HepG2 (cell line): ENCODE results near the gene CTNNA3. TPM values are rescaled to one million over a fixed set of nuclear protein-coding genes. Genes with fewer than 3 reads are reported as not detected.

ENCODE experiments used
- ATAC-seq: fragments of 200-7000 bp; cut with Tn5 transposase; 3 replicates; pipeline ENCODE4 v1.9.1; 2020; ENCODE audit warnings: mild to moderate bottlenecking, moderate library complexity
- BruUV-seq: library from RNA; stranded (reverse); fragments of 400-500 nt; replicated peaks from 2 replicates; lab custom pipeline; 2021; lab: Mats Ljungman, UMichigan
- CTCF ChIA-PET: fragments of 300-600 bp; formaldehyde crosslinking; extraction: SDS; loops from one replicate; lab custom pipeline; 2021; ENCODE audit warnings: low total read pairs, inconsistent platforms, low intra/inter-chr PET ratio; lab: Yijun Ruan, JAX
- POLR2A ChIA-PET: fragments of 350-600 bp; sonication (Branson Sonifier 250); formaldehyde crosslinking; loops from one replicate; lab custom pipeline; 2020; ENCODE audit warnings: antibody characterized with exemption, inconsistent platforms; lab: Yijun Ruan, JAX
- DNase-seq: peaks from one replicate; pipeline ENCODE4 v3.0.0-alpha.2; 2015; ENCODE audit warnings: low spot score
- FAIRE-seq: peaks from 3 replicates; lab custom pipeline; 2011; peaks lifted over from hg19 to GRCh38; lab: Jason Lieb, UNC
- H2AFZ ChIP-seq: one replicate; pipeline ENCODE4 v1.6.1; 2011; ENCODE audit warnings: low read length, inconsistent platforms
- H3K27ac ChIP-seq: fragments of 300-600 bp; 3 replicates; pipeline ENCODE4 v1.8.0; 2011; ENCODE audit warnings: mixed run types, mild to moderate bottlenecking, mixed read lengths, low read length, inconsistent platforms; ENCODE audit not compliant: insufficient read depth; ENCODE audit errors: extremely low read length
- H3K27me3 ChIP-seq, 2 experiments: fragments of 200-600 bp in 1 of 2; 2 replicates in 1 of 2; 3 replicates in 1 of 2; pipeline versions ENCODE4 v1.6.0 to v1.8.0; 2011; ENCODE audit warnings: low read length in 2 of 2, mild to moderate bottlenecking in 2 of 2, moderate library complexity in 2 of 2, inconsistent platforms in 1 of 2; ENCODE audit not compliant: insufficient read depth in 2 of 2, control insufficient read depth in 1 of 2
- H3K36me3 ChIP-seq, 2 experiments: fragments of 200-600 bp in 1 of 2; replicated peaks in 1 of 2; 2 replicates in 1 of 2; 3 replicates in 1 of 2; pipeline versions ENCODE4 v1.5.1 to v1.8.0; 2011; ENCODE audit warnings: low read length in 2 of 2, inconsistent platforms in 1 of 2; ENCODE audit not compliant: insufficient read depth in 2 of 2, control insufficient read depth in 1 of 2
- H3K4me1 ChIP-seq: 2 replicates; pipeline ENCODE4 v1.5.1; 2012; ENCODE audit warnings: low read length, inconsistent platforms; ENCODE audit not compliant: insufficient read depth
- H3K4me2 ChIP-seq: 2 replicates; pipeline ENCODE4 v1.6.0; 2011; ENCODE audit warnings: low read depth, low read length, inconsistent platforms
- H3K4me3 ChIP-seq, 3 experiments: fragments of 200-600 bp in 1 of 3; sonication (generic), shearing (Covaris generic) in 1 of 3; replicated peaks in 1 of 3; 2 replicates each; pipeline ENCODE4 v1.5.1; 2011 to 2016; ENCODE audit warnings: low read length in 3 of 3, inconsistent platforms in 2 of 3, low read depth in 2 of 3, mild to moderate bottlenecking in 2 of 3, control low read depth in 1 of 3, mixed read lengths in 1 of 3; ENCODE audit not compliant: insufficient read depth in 1 of 3
- H3K79me2 ChIP-seq: one replicate; pipeline ENCODE4 v1.6.1; 2011; ENCODE audit warnings: low read length, inconsistent platforms; ENCODE audit not compliant: insufficient read depth
- H3K9ac ChIP-seq: 2 replicates; pipeline ENCODE4 v1.6.0; 2011; ENCODE audit warnings: mild to moderate bottlenecking, low read depth, low read length, inconsistent platforms; ENCODE audit not compliant: insufficient read depth
- H3K9me3 ChIP-seq: 2 replicates; pipeline ENCODE4 v1.5.1; 2012; ENCODE audit warnings: mild to moderate bottlenecking, low read length
- H4K20me1 ChIP-seq: 2 replicates; pipeline ENCODE4 v1.6.0; 2011; ENCODE audit warnings: inconsistent platforms, mild to moderate bottlenecking, low read length, moderate library complexity; ENCODE audit not compliant: insufficient read depth
- GFI1 ChIP-seq: sonication (generic); formaldehyde crosslinking; IDR thresholded peaks from 2 replicates; pipeline ENCODE4 v1.5.0; 2020; ENCODE audit warnings: missing genetic modification reagents, mild to moderate bottlenecking, borderline replicate concordance
- HCFC1 ChIP-seq: fragments of 150-350 bp; IDR thresholded peaks from 2 replicates; pipeline ENCODE4 v1.6.1; 2014; ENCODE audit warnings: low read depth, low read length
- KDM2A ChIP-seq: sonication (generic); formaldehyde crosslinking; IDR thresholded peaks from 2 replicates; pipeline ENCODE4 v1.4.0; 2020; ENCODE audit warnings: low read depth, missing genetic modification reagents, borderline replicate concordance
- KLF15 ChIP-seq: sonication (generic); formaldehyde crosslinking; IDR thresholded peaks from 2 replicates; pipeline ENCODE4 v1.8.1; 2023; ENCODE audit warnings: borderline replicate concordance, mild to moderate bottlenecking, inconsistent platforms, missing genetic modification reagents, mixed read lengths
- KLF9 ChIP-seq: IDR thresholded peaks from 2 replicates; pipeline ENCODE4 v1.6.1; 2016; ENCODE audit warnings: low read depth
- NFYB ChIP-seq: sonication (generic); formaldehyde crosslinking; IDR thresholded peaks from 2 replicates; pipeline ENCODE4 v1.4.0; 2020; ENCODE audit warnings: missing genetic modification reagents
- NR3C1 ChIP-seq: sonication (generic); formaldehyde crosslinking; IDR thresholded peaks from 2 replicates; pipeline ENCODE4 v1.4.0; 2020; ENCODE audit warnings: missing genetic modification reagents
- RAD51 ChIP-seq: fragments of 450-650 bp; IDR thresholded peaks from 2 replicates; pipeline ENCODE4 v1.6.1; 2016; ENCODE audit warnings: borderline replicate concordance
- SALL2 ChIP-seq: sonication (generic); formaldehyde crosslinking; IDR thresholded peaks from 2 replicates; pipeline ENCODE4 v1.8.1; 2023; ENCODE audit warnings: mild to moderate bottlenecking, missing genetic modification reagents, inconsistent platforms
- SMAD9 ChIP-seq: sonication (generic); formaldehyde crosslinking; IDR thresholded peaks from 2 replicates; pipeline ENCODE4 v1.5.1; 2020; ENCODE audit warnings: mild to moderate bottlenecking, missing genetic modification reagents
- SYNCRIP ChIP-seq: fragments of 200-400 bp; formaldehyde crosslinking; IDR thresholded peaks from 2 replicates; pipeline ENCODE4 v1.6.1; 2018; ENCODE audit warnings: mild to moderate bottlenecking, low read depth, low read length; ENCODE audit not compliant: insufficient read depth
- ZNF136 ChIP-seq: sonication (generic); formaldehyde crosslinking; IDR thresholded peaks from 2 replicates; pipeline ENCODE4 v1.8.1; 2022; ENCODE audit warnings: low read depth, mild to moderate bottlenecking, moderate library complexity, missing genetic modification reagents
- ZNF570 ChIP-seq: sonication (generic); formaldehyde crosslinking; IDR thresholded peaks from 2 replicates; pipeline ENCODE4 v1.4.0; 2020; ENCODE audit warnings: mild to moderate bottlenecking, missing genetic modification reagents, borderline replicate concordance
- ZNF709 ChIP-seq: sonication (generic); formaldehyde crosslinking; IDR thresholded peaks from 2 replicates; pipeline ENCODE4 v1.5.0; 2020; ENCODE audit warnings: mild to moderate bottlenecking, missing genetic modification reagents
- WGBS: methylation state at CpG from one replicate; pipeline ENCODE4 v1.1.6; 2017; ENCODE audit warnings: low lambda C conversion rate; 5-methylcytosine and 5-hydroxymethylcytosine counted together
- in situ Hi-C: cut with HindIII; loops from 2 replicates; pipeline ENCODE4 v1.10.0; 2017; ENCODE audit warnings: low pct_unique_long_range_greater_than_20kb; ENCODE audit not compliant: extremely low pct_ligation_motif_present
- intact Hi-C: fragments of 100-400 bp; cut with micrococcal nuclease; formaldehyde crosslinking; loops from one replicate; pipeline ENCODE4 v1.10.0; 2022; ENCODE audit not compliant: unreplicated experiment
- polyA plus RNA-seq, 8 experiments: library from polyadenylated mRNA; depleted of rRNA in 3 of 8; stranded (reverse) in 7 of 8; unstranded in 1 of 8; fragments of >200 nt; fragmentation: Illumina TruSeq in 4 of 8; extraction: Trizol in 4 of 8; gene quantifications; 2 replicates each; pipeline versions ENCODE4 v1.2.1 to v1.2.3, GENCODE V29; 2011 to 2016; ENCODE audit warnings: low read depth in 4 of 8, missing spikeins in 1 of 8, mixed read lengths in 1 of 8; ENCODE audit not compliant: insufficient read depth in 1 of 8
- total RNA-seq, 5 experiments: library from RNA; depleted of rRNA; stranded (reverse); fragments of >200 nt; fragmentation: Illumina TruSeq; extraction: Trizol; gene quantifications; 2 replicates each; pipeline ENCODE4 v1.2.3, GENCODE V29; 2016; ENCODE audit warnings: low read depth in 1 of 5
- TF ChIP-seq, protein P1 (sequence below): sonication (generic); formaldehyde crosslinking; IDR thresholded peaks from 2 replicates; pipeline ENCODE4 v1.5.0; 2020; ENCODE audit warnings: missing genetic modification reagents
- TF ChIP-seq, protein P2 (sequence below): sonication (generic); formaldehyde crosslinking; IDR thresholded peaks from 2 replicates; pipeline ENCODE4 v1.4.0; 2020; ENCODE audit warnings: mild to moderate bottlenecking, missing genetic modification reagents
- TF ChIP-seq, protein P3 (sequence below): sonication (generic); formaldehyde crosslinking; IDR thresholded peaks from 2 replicates; pipeline ENCODE4 v1.4.0; 2020; ENCODE audit warnings: missing genetic modification reagents, borderline replicate concordance
- TF ChIP-seq, protein P4 (sequence below), 2 experiments: sonication (generic) in 1 of 2; formaldehyde crosslinking in 1 of 2; IDR thresholded peaks; 2 replicates each; pipeline versions ENCODE4 v1.4.0 to v1.6.1; 2018 to 2020; ENCODE audit warnings: missing genetic modification reagents in 2 of 2, borderline replicate concordance in 1 of 2, low read depth in 1 of 2, mild to moderate bottlenecking in 1 of 2, missing biosample characterization in 1 of 2
- TF ChIP-seq, protein P5 (sequence below): sonication (generic); formaldehyde crosslinking; IDR thresholded peaks from 2 replicates; pipeline ENCODE4 v1.4.0; 2020; ENCODE audit warnings: mild to moderate bottlenecking, missing genetic modification reagents

The CTNNA3 gene
- total and polyA plus RNA-seq, 2 of the 13 experiments (the other 11 are each of a cell fraction or from before 2014, with no cell fraction given) = not detected

DNA sequence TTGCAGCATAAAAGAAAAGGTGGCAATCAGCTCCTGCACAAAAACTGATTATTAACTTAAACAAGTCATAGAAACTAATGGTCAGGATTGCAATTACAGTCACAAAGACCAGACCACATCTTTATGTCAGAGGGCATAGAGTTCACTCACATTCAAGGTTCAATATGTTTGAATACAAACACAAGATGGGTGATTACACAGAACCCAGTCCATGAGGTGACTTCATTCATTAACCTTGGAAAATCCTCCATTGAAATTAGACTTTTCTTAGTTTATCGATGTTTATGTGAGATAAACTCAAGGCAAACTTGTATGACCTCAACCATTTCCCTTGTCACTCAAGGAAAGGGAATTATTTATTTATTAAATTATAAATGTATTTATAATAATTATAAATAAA lies 1158.8 kb downstream of the CTNNA3 start:
- Histone ChIP-seq H3K9me3 (peaks cover 17% of the 10 kb centered on the region), H3K4me1 (no peaks in the 10 kb centered on the region), H3K79me2 (no peaks in the 10 kb centered on the region), H4K20me1 (no peaks in the 10 kb centered on the region), H3K9ac (no peak overlapping the region), H3K27me3 (no peaks in the 10 kb centered on the region; a peak in 1 of 5 replicates), H3K36me3 (no peaks in the 10 kb centered on the region), H2AFZ (no peak overlapping the region), H3K4me2 (no peak overlapping the region), H3K4me3 (no peak overlapping the region), H3K27ac (no peak overlapping the region)
- in situ Hi-C loops = no loop called here
- intact Hi-C loops = no loop called here
- no peak for ATAC-seq
- ChIA-PET POLR2A (no interaction called here), CTCF (no interaction called here)
- WGBS = 0% methylated on average over 1 of the region's 1 CpG
- FAIRE-seq = no peak
- BruUV-seq = no TSS peak
- no peak for DNase-seq
- TF ChIP-seq SYNCRIP = no peak
- TF ChIP-seq HCFC1 = no peak
- no peak for TF ChIP-seq SALL2 (CRISPR knock-in tag)
- no peak for TF ChIP-seq KLF9 (CRISPR knock-in tag)
- TF ChIP-seq, protein P1, sequence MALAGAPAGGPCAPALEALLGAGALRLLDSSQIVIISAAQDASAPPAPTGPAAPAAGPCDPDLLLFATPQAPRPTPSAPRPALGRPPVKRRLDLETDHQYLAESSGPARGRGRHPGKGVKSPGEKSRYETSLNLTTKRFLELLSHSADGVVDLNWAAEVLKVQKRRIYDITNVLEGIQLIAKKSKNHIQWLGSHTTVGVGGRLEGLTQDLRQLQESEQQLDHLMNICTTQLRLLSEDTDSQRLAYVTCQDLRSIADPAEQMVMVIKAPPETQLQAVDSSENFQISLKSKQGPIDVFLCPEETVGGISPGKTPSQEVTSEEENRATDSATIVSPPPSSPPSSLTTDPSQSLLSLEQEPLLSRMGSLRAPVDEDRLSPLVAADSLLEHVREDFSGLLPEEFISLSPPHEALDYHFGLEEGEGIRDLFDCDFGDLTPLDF (CRISPR knock-in tag) = no peak
- no peak for TF ChIP-seq KLF15 (CRISPR knock-in tag)
- TF ChIP-seq NFYB = no peak
- no peak for TF ChIP-seq ZNF136 (CRISPR knock-in tag)
- TF ChIP-seq, protein P2, sequence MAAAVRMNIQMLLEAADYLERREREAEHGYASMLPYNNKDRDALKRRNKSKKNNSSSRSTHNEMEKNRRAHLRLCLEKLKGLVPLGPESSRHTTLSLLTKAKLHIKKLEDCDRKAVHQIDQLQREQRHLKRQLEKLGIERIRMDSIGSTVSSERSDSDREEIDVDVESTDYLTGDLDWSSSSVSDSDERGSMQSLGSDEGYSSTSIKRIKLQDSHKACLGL (CRISPR knock-in tag) = no peak
- TF ChIP-seq, protein P3, sequence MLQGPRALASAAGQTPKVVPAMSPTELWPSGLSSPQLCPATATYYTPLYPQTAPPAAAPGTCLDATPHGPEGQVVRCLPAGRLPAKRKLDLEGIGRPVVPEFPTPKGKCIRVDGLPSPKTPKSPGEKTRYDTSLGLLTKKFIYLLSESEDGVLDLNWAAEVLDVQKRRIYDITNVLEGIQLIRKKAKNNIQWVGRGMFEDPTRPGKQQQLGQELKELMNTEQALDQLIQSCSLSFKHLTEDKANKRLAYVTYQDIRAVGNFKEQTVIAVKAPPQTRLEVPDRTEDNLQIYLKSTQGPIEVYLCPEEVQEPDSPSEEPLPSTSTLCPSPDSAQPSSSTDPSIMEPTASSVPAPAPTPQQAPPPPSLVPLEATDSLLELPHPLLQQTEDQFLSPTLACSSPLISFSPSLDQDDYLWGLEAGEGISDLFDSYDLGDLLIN = no peak
- no peak for TF ChIP-seq SMAD9 (CRISPR knock-in tag)
- TF ChIP-seq, protein P4, sequence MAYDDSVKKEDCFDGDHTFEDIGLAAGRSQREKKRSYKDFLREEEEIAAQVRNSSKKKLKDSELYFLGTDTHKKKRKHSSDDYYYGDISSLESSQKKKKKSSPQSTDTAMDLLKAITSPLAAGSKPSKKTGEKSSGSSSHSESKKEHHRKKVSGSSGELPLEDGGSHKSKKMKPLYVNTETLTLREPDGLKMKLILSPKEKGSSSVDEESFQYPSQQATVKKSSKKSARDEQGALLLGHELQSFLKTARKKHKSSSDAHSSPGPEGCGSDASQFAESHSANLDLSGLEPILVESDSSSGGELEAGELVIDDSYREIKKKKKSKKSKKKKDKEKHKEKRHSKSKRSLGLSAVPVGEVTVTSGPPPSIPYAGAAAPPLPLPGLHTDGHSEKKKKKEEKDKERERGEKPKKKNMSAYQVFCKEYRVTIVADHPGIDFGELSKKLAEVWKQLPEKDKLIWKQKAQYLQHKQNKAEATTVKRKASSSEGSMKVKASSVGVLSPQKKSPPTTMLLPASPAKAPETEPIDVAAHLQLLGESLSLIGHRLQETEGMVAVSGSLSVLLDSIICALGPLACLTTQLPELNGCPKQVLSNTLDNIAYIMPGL (CRISPR knock-in tag; IDR thresholded peaks at IDR 0.05; ENCODE audit: borderline replicate concordance in 1 of 2, low read depth in 1 of 2) = no peak
- no peak for TF ChIP-seq GFI1 (CRISPR knock-in tag)
- no peak for TF ChIP-seq NR3C1
- no peak for TF ChIP-seq ZNF709
- TF ChIP-seq RAD51 = no peak
- TF ChIP-seq, protein P5, sequence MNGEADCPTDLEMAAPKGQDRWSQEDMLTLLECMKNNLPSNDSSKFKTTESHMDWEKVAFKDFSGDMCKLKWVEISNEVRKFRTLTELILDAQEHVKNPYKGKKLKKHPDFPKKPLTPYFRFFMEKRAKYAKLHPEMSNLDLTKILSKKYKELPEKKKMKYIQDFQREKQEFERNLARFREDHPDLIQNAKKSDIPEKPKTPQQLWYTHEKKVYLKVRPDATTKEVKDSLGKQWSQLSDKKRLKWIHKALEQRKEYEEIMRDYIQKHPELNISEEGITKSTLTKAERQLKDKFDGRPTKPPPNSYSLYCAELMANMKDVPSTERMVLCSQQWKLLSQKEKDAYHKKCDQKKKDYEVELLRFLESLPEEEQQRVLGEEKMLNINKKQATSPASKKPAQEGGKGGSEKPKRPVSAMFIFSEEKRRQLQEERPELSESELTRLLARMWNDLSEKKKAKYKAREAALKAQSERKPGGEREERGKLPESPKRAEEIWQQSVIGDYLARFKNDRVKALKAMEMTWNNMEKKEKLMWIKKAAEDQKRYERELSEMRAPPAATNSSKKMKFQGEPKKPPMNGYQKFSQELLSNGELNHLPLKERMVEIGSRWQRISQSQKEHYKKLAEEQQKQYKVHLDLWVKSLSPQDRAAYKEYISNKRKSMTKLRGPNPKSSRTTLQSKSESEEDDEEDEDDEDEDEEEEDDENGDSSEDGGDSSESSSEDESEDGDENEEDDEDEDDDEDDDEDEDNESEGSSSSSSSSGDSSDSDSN = no peak
- no peak for TF ChIP-seq KDM2A (CRISPR knock-in tag)
- TF ChIP-seq ZNF570 = no peak
